GM21381 (cell line): ENCODE measurements around the gene TLCD1.

Experiments
- ATAC-seq: cut with Tn5 transposase; IDR thresholded peaks from one replicate; pipeline ENCODE4 v1.9.1; 2021; ENCODE audit warnings: mild to moderate bottlenecking, moderate library complexity; ENCODE audit not compliant: unreplicated experiment

TLCD1 gene

DNA sequence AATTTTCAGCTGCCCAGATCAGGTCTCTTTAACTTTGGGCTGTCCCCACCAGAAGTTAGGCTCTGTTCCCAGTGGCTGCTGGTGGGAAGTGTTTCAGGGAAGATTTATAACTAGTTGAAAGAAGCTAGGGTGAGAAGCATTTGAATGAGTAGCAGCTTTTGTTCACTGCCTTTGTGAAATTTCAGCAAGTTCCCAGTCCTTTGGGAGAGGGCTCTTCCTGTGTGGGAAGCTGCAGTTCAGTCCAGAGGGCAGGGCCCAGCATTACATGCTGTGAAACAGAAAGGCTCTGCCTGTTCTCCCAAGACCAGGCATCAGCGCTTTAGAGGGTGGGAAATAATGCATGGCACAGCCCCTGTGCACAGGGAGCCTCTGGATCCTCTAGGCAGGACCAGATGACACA lies 32.2 kb downstream of the TLCD1 start:
- no peak for ATAC-seq

DNA sequence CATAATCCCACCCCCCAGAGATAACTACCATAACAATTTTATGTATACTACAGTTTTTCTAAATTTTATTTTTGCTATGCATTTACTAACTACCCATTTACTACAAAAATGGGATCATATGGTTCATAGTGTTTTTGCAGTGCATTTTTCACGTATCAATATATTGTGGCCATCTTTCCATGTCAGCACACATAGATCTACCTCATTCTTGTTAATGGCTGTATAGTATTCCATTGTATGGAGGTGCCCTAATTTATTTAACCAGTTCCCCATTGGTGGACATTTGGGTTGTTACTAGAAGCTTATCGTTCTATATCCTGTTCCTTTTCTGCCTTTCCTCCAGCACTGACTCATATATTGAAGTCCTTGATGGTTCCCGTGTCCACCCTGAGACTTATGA lies 37.0 kb downstream of the TLCD1 start:
- no peak for ATAC-seq

DNA sequence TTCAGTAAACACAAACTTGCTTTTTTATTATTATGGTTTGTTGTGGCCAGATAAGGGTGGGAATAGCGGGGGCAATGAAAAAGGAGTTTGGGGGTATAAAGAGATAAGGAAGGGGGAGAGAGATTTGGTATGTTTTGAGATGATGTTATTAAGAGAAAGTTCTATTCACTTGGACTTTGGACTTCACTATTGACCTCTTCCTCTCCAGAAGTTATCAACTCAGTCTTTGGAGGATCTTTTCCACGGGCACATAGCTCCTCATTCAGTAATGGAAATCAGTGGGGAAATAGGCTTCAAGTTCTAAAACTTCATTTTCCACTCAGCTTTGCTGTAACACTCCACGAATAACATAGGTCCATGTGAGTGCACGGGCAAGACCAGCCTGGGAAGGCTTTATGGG lies 37.6 kb downstream of the TLCD1 start:
- ATAC-seq, result no peak

DNA sequence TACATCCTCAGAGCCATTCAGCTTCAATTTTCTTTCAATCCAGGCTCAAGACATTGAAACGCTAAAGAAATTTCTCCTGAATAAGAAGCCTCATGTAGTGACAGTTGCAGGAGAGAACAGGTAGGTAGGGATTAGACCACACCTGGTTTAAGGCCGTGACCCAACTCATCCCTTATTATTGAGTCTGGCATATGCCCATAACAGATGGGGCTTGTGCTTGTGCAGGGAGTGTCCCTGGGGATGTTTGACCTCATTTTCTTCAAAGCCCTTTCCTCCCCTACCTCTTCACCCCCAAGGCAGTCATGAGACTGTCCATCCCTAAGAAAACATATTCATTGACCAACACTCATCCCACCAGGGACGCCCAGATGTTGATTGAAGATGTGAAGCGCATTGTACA lies 39.7 kb downstream of the TLCD1 start:
- ATAC-seq, result no peak

DNA sequence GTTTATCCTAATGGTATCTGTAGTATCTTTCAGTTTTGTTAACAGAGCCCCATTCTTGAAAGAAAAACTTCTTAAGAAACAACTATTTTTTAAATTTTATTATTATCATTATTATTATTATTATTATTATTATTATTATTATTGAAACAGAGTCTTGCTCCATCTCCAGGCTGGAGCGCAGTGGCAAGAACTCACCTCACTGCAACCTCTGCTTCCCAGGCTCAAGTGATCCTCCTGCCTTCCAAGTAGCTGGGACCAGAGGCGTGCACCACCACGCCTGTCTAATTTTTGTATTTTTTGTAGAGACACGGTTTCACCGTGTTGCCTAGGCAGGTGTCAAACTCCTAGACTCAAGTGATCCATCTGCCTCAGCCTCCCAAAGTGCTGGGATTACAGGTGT lies 40.7 kb downstream of the TLCD1 start:
- ATAC-seq, result no peak

DNA sequence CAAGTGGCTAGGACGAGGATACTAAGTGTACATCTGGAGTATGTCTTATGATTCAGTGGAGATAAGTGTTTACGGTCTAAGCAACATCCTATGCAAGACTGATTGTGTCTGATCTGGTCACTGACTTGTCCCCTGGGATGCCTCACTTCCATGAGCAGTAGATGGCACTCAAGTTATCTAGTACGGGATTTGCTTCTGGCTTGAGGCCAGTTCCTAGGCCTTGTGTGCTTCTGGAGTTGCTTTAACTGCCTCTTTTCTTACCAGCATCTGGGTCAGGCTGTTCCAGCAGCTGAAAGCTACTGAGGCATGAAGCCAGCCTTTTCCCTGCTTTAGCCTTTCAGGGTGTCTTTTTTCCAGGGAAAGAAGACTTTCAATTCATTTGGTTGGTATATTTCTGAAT lies 41.1 kb downstream of the TLCD1 start:
- no peak for ATAC-seq

DNA sequence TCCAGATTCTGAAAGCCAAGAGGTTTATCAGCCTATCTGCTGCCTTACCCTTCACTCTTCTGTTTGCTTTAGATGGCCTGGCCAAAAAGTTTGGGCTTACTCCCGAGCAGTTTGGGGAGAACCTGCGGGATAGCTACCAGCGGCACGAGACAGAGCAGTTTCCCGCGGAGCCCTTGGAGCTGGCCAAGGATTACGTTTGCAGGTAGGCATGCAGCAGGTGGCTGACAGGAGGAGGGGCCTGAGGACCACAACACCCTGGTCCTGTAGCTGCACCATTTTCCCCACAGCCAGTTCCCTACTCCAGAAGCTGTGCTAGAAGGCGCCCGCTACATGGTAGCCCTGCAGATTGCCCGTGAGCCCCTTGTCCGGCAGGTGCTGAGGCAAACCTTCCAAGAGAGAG lies 43.4 kb downstream of the TLCD1 start:
- ATAC-seq, result no peak

DNA sequence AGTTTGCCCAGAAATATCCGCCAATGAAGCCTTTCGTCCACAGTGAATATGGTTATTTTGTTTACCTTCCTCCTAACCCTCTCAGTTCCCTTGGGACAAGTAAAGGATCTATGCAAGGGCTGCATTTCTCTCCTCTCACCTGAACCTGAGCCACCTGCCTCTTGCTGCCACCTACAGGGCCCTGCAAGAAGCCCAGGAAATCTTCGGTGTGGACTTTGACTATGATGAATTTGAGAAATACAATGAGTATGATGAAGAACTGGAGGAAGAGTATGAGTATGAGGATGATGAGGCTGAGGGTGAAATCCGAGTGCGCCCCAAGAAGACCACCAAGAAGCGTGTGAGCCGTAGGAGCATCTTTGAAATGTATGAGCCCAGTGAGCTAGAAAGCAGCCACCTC lies 50.1 kb downstream of the TLCD1 start:
- ATAC-seq, result no peak

DNA sequence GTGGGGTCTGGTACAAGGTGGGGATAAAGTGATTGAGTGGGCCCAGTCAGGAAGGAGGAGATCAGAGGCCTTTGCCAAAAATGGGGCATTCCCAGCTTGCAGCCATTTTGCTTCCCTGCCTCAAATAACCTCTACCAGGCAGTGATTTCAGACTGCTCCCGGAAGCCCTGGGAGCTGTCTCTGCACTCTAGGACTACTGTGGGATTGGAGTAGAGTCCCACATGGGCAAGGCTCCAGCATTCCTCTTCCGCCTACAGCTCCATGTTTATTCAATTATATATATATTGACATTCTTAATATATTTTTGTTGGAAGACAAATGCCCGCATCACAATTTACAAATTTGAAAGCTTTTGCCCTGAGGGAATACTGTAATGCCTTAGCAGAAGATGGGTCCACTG lies 50.5 kb downstream of the TLCD1 start:
- ATAC-seq, result no peak
